Osteoblast (primary cell): ENCODE measurements around the gene AKAP10. TPM values are rescaled to one million over a fixed set of nuclear protein-coding genes. Genes with fewer than 3 reads are reported as not detected.

Experiments
- DNase-seq: peaks from one replicate; pipeline ENCODE4 v3.0.0; 2011; ENCODE audit warnings: low spot score, mixed read lengths; ENCODE audit not compliant: insufficient read length; ENCODE audit errors: missing footprints
- H2AFZ ChIP-seq: 2 replicates; pipeline ENCODE4 v1.6.0; 2011; ENCODE audit warnings: mild to moderate bottlenecking, low read length
- H3K27ac ChIP-seq: 2 replicates; pipeline ENCODE4 v1.5.1; 2011; ENCODE audit warnings: mild to moderate bottlenecking, low read depth, low read length, moderate library complexity
- H3K27me3 ChIP-seq: 2 replicates; pipeline ENCODE4 v1.6.0; 2012; ENCODE audit warnings: mild to moderate bottlenecking, control low read depth, inconsistent platforms, low read length, moderate library complexity; ENCODE audit not compliant: insufficient read depth
- H3K36me3 ChIP-seq: 2 replicates; pipeline ENCODE4 v1.5.1; 2011; ENCODE audit warnings: mild to moderate bottlenecking, low read length, control low read depth, moderate library complexity; ENCODE audit not compliant: insufficient read depth
- H3K4me1 ChIP-seq: 2 replicates; pipeline ENCODE4 v1.5.1; 2011; ENCODE audit warnings: mild to moderate bottlenecking, low read length, control low read depth, moderate library complexity; ENCODE audit not compliant: insufficient read depth
- H3K4me2 ChIP-seq: 2 replicates; pipeline ENCODE4 v1.6.0; 2011; ENCODE audit warnings: mild to moderate bottlenecking, low read length; ENCODE audit not compliant: insufficient read depth
- H3K4me3 ChIP-seq: fragments of 200-600 bp; sonication (generic); 3 replicates; pipeline ENCODE4 v1.5.1; 2012; ENCODE audit warnings: mild to moderate bottlenecking, low read length, inconsistent platforms; ENCODE audit not compliant: insufficient read depth
- H3K79me2 ChIP-seq: 2 replicates; pipeline ENCODE4 v1.6.0; 2012; ENCODE audit warnings: mild to moderate bottlenecking, low read length, control low read depth, inconsistent platforms; ENCODE audit not compliant: insufficient read depth
- H3K9me3 ChIP-seq: 2 replicates; pipeline ENCODE4 v1.5.1; 2011; ENCODE audit warnings: low read depth, low read length, control low read depth
- H4K20me1 ChIP-seq: 2 replicates; pipeline ENCODE4 v1.6.0; 2012; ENCODE audit warnings: mild to moderate bottlenecking, low read length, control low read depth; ENCODE audit not compliant: insufficient read depth
- total RNA-seq: library from RNA; depleted of rRNA; stranded (reverse); fragments of >200 nt; gene quantifications from 2 replicates; pipeline ENCODE4 v1.2.3, GENCODE V29; 2012
- TF ChIP-seq, protein P1 (sequence below): IDR thresholded peaks from 2 replicates; pipeline ENCODE4 v1.5.1; 2011; ENCODE audit warnings: mild to moderate bottlenecking, low read depth, low read length, moderate library complexity; ENCODE audit errors: extremely low read depth

AKAP10 gene
- total RNA-seq, 1 donor: 27.5 TPM

- peaks cover 10% of the 10 kb centered on the region for H3K4me1 ChIP-seq
- no peak overlapping the region for H3K27ac ChIP-seq
- H3K4me2 ChIP-seq: peak overlapping the region; percentile 99
- peak overlapping the region; percentile 99 for H2AFZ ChIP-seq
- no peaks in the 10 kb centered on the region for H3K36me3 ChIP-seq
- TF ChIP-seq, protein P1, sequence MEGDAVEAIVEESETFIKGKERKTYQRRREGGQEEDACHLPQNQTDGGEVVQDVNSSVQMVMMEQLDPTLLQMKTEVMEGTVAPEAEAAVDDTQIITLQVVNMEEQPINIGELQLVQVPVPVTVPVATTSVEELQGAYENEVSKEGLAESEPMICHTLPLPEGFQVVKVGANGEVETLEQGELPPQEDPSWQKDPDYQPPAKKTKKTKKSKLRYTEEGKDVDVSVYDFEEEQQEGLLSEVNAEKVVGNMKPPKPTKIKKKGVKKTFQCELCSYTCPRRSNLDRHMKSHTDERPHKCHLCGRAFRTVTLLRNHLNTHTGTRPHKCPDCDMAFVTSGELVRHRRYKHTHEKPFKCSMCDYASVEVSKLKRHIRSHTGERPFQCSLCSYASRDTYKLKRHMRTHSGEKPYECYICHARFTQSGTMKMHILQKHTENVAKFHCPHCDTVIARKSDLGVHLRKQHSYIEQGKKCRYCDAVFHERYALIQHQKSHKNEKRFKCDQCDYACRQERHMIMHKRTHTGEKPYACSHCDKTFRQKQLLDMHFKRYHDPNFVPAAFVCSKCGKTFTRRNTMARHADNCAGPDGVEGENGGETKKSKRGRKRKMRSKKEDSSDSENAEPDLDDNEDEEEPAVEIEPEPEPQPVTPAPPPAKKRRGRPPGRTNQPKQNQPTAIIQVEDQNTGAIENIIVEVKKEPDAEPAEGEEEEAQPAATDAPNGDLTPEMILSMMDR: no peak
- peaks cover 36% of the 10 kb centered on the region for H3K27me3 ChIP-seq
- peak overlapping the region; percentile 80 for H3K4me3 ChIP-seq
- peak; percentile 98 for DNase-seq
- H3K9me3 ChIP-seq: no peaks in the 10 kb centered on the region
- no peaks in the 10 kb centered on the region for H4K20me1 ChIP-seq
- no peaks in the 10 kb centered on the region for H3K79me2 ChIP-seq
These were observed 31.3 kb upstream of the AKAP10 start for GRCh38 chr17:20009052-20009301.

GRCh38 chr17:20008242-20009051, 30.8 kb upstream of the AKAP10 start:
- no peaks in the 10 kb centered on the region for H3K9me3 ChIP-seq
- DNase-seq: no peak
- H2AFZ ChIP-seq: peak overlapping the region; percentile 99
- H3K79me2 ChIP-seq: no peaks in the 10 kb centered on the region
- no peak overlapping the region for H3K27ac ChIP-seq
- H3K27me3 ChIP-seq: peaks cover 33% of the 10 kb centered on the region
- TF ChIP-seq, protein P1: no peak
- peak overlapping the region; percentile 80 for H3K4me3 ChIP-seq
- H3K4me1 ChIP-seq: peaks cover 10% of the 10 kb centered on the region
- H3K36me3 ChIP-seq: no peaks in the 10 kb centered on the region
- no peaks in the 10 kb centered on the region for H4K20me1 ChIP-seq
- H3K4me2 ChIP-seq: peak overlapping the region; percentile 99

DNA sequence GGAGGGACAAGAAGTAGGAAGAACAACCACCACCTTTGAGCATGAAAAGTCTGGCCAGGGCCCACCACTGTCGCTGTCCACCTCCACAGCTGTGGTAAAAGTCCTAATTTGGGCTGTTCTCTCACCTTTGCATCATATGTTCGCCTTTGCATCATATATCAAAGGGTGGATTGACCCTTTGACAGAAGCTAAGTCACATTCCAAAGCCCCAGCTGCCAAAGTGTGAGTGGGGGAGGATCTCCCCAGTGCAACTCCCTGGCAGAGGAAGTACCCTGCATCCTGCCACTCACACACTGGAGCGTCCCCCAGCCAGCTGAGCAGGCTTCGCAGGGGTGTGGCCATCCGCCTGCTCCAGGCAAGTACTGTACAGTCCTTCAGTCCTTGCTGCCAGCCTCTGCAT, 18.9 kb upstream of the AKAP10 start:
- Histone ChIP-seq H2AFZ (no peak overlapping the region), H3K4me3 (no peak overlapping the region), H3K4me1 (no peaks in the 10 kb centered on the region), H4K20me1 (no peaks in the 10 kb centered on the region), H3K27ac (no peak overlapping the region), H3K27me3 (peaks cover 3% of the 10 kb centered on the region), H3K9me3 (no peaks in the 10 kb centered on the region), H3K4me2 (no peak overlapping the region), H3K79me2 (no peaks in the 10 kb centered on the region), H3K36me3 (no peaks in the 10 kb centered on the region)
- TF ChIP-seq, protein P1: no peak
- DNase-seq: no peak

DNA sequence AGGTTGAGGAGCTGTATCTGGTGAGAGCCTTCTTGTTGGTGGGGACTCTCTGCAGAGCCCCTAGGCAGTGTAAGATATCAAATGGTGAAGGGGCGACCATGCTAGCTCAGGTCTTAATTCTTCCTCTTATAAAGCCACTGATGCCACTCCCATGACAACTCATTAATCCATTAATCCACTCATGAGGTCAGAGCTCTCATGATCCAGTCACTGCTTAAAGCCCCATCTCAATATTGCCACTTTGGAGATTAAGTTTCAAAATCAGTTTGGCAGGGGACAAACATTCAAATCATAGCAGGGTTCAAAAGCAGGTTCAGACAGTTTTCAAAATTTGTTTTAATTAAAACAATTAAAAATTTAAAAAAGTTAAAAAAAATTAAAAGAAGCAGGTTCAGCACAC, 18.5 kb upstream of the AKAP10 start:
- Histone ChIP-seq H3K4me2 (no peak overlapping the region), H3K4me1 (no peaks in the 10 kb centered on the region), H3K27ac (no peak overlapping the region), H3K4me3 (no peak overlapping the region), H3K27me3 (peaks cover 3% of the 10 kb centered on the region), H3K79me2 (no peaks in the 10 kb centered on the region), H4K20me1 (no peaks in the 10 kb centered on the region), H2AFZ (no peak overlapping the region), H3K36me3 (no peaks in the 10 kb centered on the region), H3K9me3 (no peaks in the 10 kb centered on the region)
- TF ChIP-seq, protein P1: no peak
- no peak for DNase-seq
